Activated B cell treated with CpG ODN at 0.5 μM for 24 hours (primary cell): ENCODE measurements around the gene GRM2. TPM values are rescaled to one million over a fixed set of nuclear protein-coding genes. Genes with fewer than 3 reads are reported as not detected.

Experiments used
- ATAC-seq: fragments of 200-7000 bp; cut with Tn5 transposase; one replicate; pipeline ENCODE4 v1.10.0; 2021; ENCODE audit warnings: low read depth, mild to moderate bottlenecking, moderate library complexity
- CTCF ChIA-PET: fragments of 350-600 bp; sonication (Branson Sonifier 250); formaldehyde crosslinking; loops from one replicate; lab custom pipeline; 2021; ENCODE audit warnings: antibody characterized with exemption; lab: Charles Lee
- POLR2A ChIA-PET: fragments of 350-600 bp; sonication (Branson Sonifier 250); formaldehyde crosslinking; loops from one replicate; lab custom pipeline; 2021; ENCODE audit warnings: antibody characterized with exemption; lab: Charles Lee
- DNase-seq: peaks from one replicate; pipeline ENCODE4 v3.0.0; 2022
- H3K27ac Mint-ChIP-seq: one replicate; pipeline ENCODE4 v1.8.0; 2020; ENCODE audit warnings: mixed read lengths
- H3K27me3 Mint-ChIP-seq: one replicate; pipeline ENCODE4 v1.8.0; 2021; ENCODE audit warnings: mixed read lengths
- H3K36me3 Mint-ChIP-seq: one replicate; pipeline ENCODE4 v1.8.0; 2021; ENCODE audit warnings: low read depth, mixed read lengths
- H3K4me1 Mint-ChIP-seq: one replicate; pipeline ENCODE4 v1.8.0; 2021; ENCODE audit warnings: mixed read lengths
- H3K4me3 Mint-ChIP-seq: one replicate; pipeline ENCODE4 v1.8.0; 2020; ENCODE audit warnings: mild to moderate bottlenecking, mixed read lengths
- H3K9me3 Mint-ChIP-seq: one replicate; pipeline ENCODE4 v1.8.0; 2020; ENCODE audit warnings: mixed read lengths
- CTCF ChIP-seq: fragments of 200-600 bp; IDR thresholded peaks from one replicate; pipeline ENCODE4 v1.8.0; 2022; ENCODE audit warnings: antibody characterized with exemption, mild to moderate bottlenecking
- intact Hi-C: fragments of 100-400 bp; cut with micrococcal nuclease; formaldehyde crosslinking; loops from one replicate; pipeline ENCODE4 v1.15.1; 2024
- total RNA-seq: library from RNA; stranded (reverse); gene quantifications from 2 replicates; pipeline ENCODE4 v1.2.3, GENCODE V29; 2022

The GRM2 gene
- total RNA-seq, 1 donor from 2014 or later = 0.58 TPM

- Mint-ChIP-seq H3K27ac (peak overlapping the region; percentile 38), H3K9me3 (no peaks in the 10 kb centered on the region), H3K4me3 (peak overlapping the region; percentile 33), H3K27me3 (no peaks in the 10 kb centered on the region), H3K36me3 (peaks cover 28% of the 10 kb centered on the region), H3K4me1 (peaks cover 64% of the 10 kb centered on the region)
- ChIA-PET CTCF (interaction anchor here (1.2 to 6.7 kb wide), 4 partner anchors 8 to 174 kb away, joined by 3 to 78 read pairs (median 12); partner anchors contain the start of gene DCAF1), POLR2A (interaction anchor here (4.6 to 7.7 kb wide), 2 partner anchors 8 to 172 kb away, joined by 39 to 94 read pairs; partner anchors contain the start of gene DCAF1)
- DNase-seq = no peak
- ATAC-seq = no peak
- TF ChIP-seq CTCF = no peak
- intact Hi-C loops = loop anchor here (5.0 kb wide), 3 partner anchors 864 to 1951 kb away; partner anchors contain the start of genes C3orf18, GMPPB, HEMK1 and UQCC5
These were observed 33.6 kb upstream of the GRM2 start for GRCh38 chr3:51673181-51673801.

- TF ChIP-seq CTCF = no peak
- no peaks in the 10 kb centered on the region for H3K27me3 Mint-ChIP-seq
- intact Hi-C loops = loop anchor here (5.0 kb wide), 3 partner anchors 863 to 1952 kb away; partner anchors contain the start of genes C3orf18, GMPPB, HEMK1 and UQCC5
- ChIA-PET CTCF (interaction anchor here (1.3 to 6.7 kb wide), 2 partner anchors 7 to 33 kb away, joined by 3 to 78 read pairs; no protein-coding TSS in a partner anchor), POLR2A (interaction anchor here (4.6 to 7.7 kb wide), 2 partner anchors 8 to 173 kb away, joined by 39 to 94 read pairs; partner anchors contain the start of gene DCAF1)
- peaks cover 71% of the 10 kb centered on the region for H3K4me1 Mint-ChIP-seq
- ATAC-seq (no peak), DNase-seq (no peak)
- no peak overlapping the region for H3K27ac Mint-ChIP-seq
- H3K36me3 Mint-ChIP-seq = peaks cover 28% of the 10 kb centered on the region
- H3K9me3 Mint-ChIP-seq = no peaks in the 10 kb centered on the region
- no peak overlapping the region for H3K4me3 Mint-ChIP-seq
These were observed 32.8 kb upstream of the GRM2 start for GRCh38 chr3:51673802-51674654.

GRCh38 chr3:51675201-51675611 lies 31.7 kb upstream of the GRM2 start:
- Mint-ChIP-seq H3K36me3 (peaks cover 28% of the 10 kb centered on the region), H3K4me3 (no peak overlapping the region), H3K27ac (peak overlapping the region; percentile 21), H3K9me3 (no peaks in the 10 kb centered on the region), H3K4me1 (peaks cover 72% of the 10 kb centered on the region), H3K27me3 (no peaks in the 10 kb centered on the region)
- ChIA-PET POLR2A (interaction anchor here (0.8 to 7.7 kb wide), 2 partner anchors 11 to 174 kb away, joined by 3 to 94 read pairs; partner anchors contain the start of gene DCAF1), CTCF (interaction anchor here (1.3 to 1.5 kb wide), 2 partner anchors 11 to 34 kb away, joined by 3 to 5 read pairs; no protein-coding TSS in a partner anchor)
- no peak for DNase-seq
- no peak for TF ChIP-seq CTCF
- intact Hi-C loops = no loop called here
- no peak for ATAC-seq

GRCh38 chr3:51676102-51676640 lies 30.7 kb upstream of the GRM2 start:
- Mint-ChIP-seq H3K4me3 (no peak overlapping the region), H3K27me3 (no peaks in the 10 kb centered on the region), H3K9me3 (no peaks in the 10 kb centered on the region), H3K36me3 (peaks cover 28% of the 10 kb centered on the region), H3K27ac (no peak overlapping the region), H3K4me1 (peaks cover 77% of the 10 kb centered on the region)
- DNase-seq (no peak), ATAC-seq (no peak)
- CTCF ChIA-PET = interaction anchor here (1.5 kb wide), 1 partner anchor 10 kb away, joined by 5 read pairs; no protein-coding TSS in a partner anchor
- intact Hi-C loops = no loop called here
- POLR2A ChIA-PET = interaction anchor here (1.1 to 7.7 kb wide), 2 partner anchors 10 to 175 kb away, joined by 3 to 94 read pairs; partner anchors contain the start of gene DCAF1
- TF ChIP-seq CTCF = no peak
